GM12878 (cell line): ENCODE measurements around the gene HOXB3. TPM values are rescaled to one million over a fixed set of nuclear protein-coding genes. Genes with fewer than 3 reads are reported as not detected.

Experiments
- ATAC-seq: fragments of 200-7000 bp; cut with Tn5 transposase; 3 replicates; pipeline ENCODE4 v1.9.1; 2020; ENCODE audit warnings: mild to moderate bottlenecking, moderate library complexity
- BruUV-seq: library from RNA; stranded (reverse); fragments of 400-500 nt; replicated peaks from 2 replicates; lab custom pipeline; 2021; lab: Mats Ljungman, UMichigan
- CTCF ChIA-PET: fragments of 300-600 bp; sonication (Branson Sonifier 250); formaldehyde crosslinking; extraction: SDS; loops from one replicate; lab custom pipeline; 2021; ENCODE audit warnings: inconsistent platforms; lab: Yijun Ruan, JAX
- POLR2A ChIA-PET: fragments of 350-600 bp; formaldehyde crosslinking; extraction: SDS; loops from one replicate; lab custom pipeline; 2021; ENCODE audit warnings: inconsistent platforms; lab: Charles Lee
- RAD21 ChIA-PET: fragments of 300-600 bp; sonication (Branson Sonifier 250); formaldehyde crosslinking; loops from one replicate; lab custom pipeline; 2023; ENCODE audit warnings: antibody characterized with exemption; ENCODE audit not compliant: unreplicated experiment; lab: Charles Lee
- SMC1A ChIA-PET: fragments of 300-600 bp; sonication (Branson Sonifier 250); formaldehyde crosslinking; loops from one replicate; lab custom pipeline; 2023; ENCODE audit not compliant: unreplicated experiment, uncharacterized antibody; lab: Charles Lee
- DNase-seq: peaks from one replicate; pipeline ENCODE4 v3.0.0-alpha.2; 2011; ENCODE audit warnings: low read depth, low spot score
- FAIRE-seq: peaks from 3 replicates; lab custom pipeline; 2011; peaks lifted over from hg19 to GRCh38; lab: Jason Lieb, UNC
- H2AFZ ChIP-seq: 2 replicates; pipeline ENCODE4 v1.6.0; 2011; ENCODE audit warnings: low read depth, low read length, control low read depth; ENCODE audit not compliant: control insufficient read depth
- H3K27ac ChIP-seq: 2 replicates; pipeline ENCODE4 v1.5.1; 2011; ENCODE audit warnings: control low read depth; ENCODE audit not compliant: control insufficient read depth, insufficient read depth
- H3K27me3 ChIP-seq, 2 experiments: replicated peaks in 1 of 2; 2 replicates each; pipeline versions ENCODE4 v1.6.0 to v1.6.1; 2011; ENCODE audit warnings: low read length in 1 of 2; ENCODE audit not compliant: control insufficient read depth in 2 of 2, insufficient read depth in 2 of 2
- H3K36me3 ChIP-seq, 2 experiments: 2 replicates each; pipeline ENCODE4 v1.5.1; 2011; ENCODE audit warnings: low read length in 1 of 2; ENCODE audit not compliant: control insufficient read depth in 2 of 2, insufficient read depth in 2 of 2
- H3K4me1 ChIP-seq: 2 replicates; pipeline ENCODE4 v1.6.1; 2011; ENCODE audit warnings: mild to moderate bottlenecking, low read length, moderate library complexity, mixed read lengths; ENCODE audit not compliant: control insufficient read depth, insufficient read depth
- H3K4me2 ChIP-seq: 2 replicates; pipeline ENCODE4 v1.6.0; 2011; ENCODE audit warnings: control low read depth; ENCODE audit not compliant: control insufficient read depth, insufficient read depth
- H3K4me3 ChIP-seq: fragments of 200-600 bp; sonication (generic); 2 replicates; pipeline ENCODE4 v1.5.1; 2016
- H3K79me2 ChIP-seq: 2 replicates; pipeline ENCODE4 v1.6.0; 2011; ENCODE audit warnings: low read length; ENCODE audit not compliant: control insufficient read depth, insufficient read depth
- H3K9ac ChIP-seq: 2 replicates; pipeline ENCODE4 v1.8.0; 2011; ENCODE audit warnings: low read length, control low read depth, mixed read lengths; ENCODE audit not compliant: control insufficient read depth, insufficient read depth
- H3K9me3 ChIP-seq: replicated peaks from 3 replicates; pipeline ENCODE4 v1.5.1; 2011; ENCODE audit warnings: mild to moderate bottlenecking, low read length; ENCODE audit not compliant: control insufficient read depth, insufficient read depth
- H4K20me1 ChIP-seq: 2 replicates; pipeline ENCODE4 v1.6.0; 2011; ENCODE audit not compliant: control insufficient read depth, insufficient read depth
- DPF2 ChIP-seq: fragments of 450-650 bp; IDR thresholded peaks from 2 replicates; pipeline ENCODE4 v1.6.1; 2017; ENCODE audit warnings: mild to moderate bottlenecking
- PAX8 ChIP-seq: fragments of 450-650 bp; IDR thresholded peaks from 2 replicates; pipeline ENCODE4 v1.6.1; 2017; ENCODE audit warnings: mild to moderate bottlenecking, moderate library complexity
- POLR2AphosphoS5 ChIP-seq: IDR thresholded peaks from 2 replicates; pipeline ENCODE4 v1.6.1; 2011; ENCODE audit warnings: mild to moderate bottlenecking, low read length, inconsistent platforms
- WGBS: methylation state at CpG from one replicate; pipeline ENCODE4 v1.1.6; 2016; ENCODE audit warnings: low lambda C conversion rate; ENCODE audit not compliant: insufficient replicate concordance, insufficient coverage; ENCODE audit errors: missing lambda C conversion rate; 5-methylcytosine and 5-hydroxymethylcytosine counted together
- in situ Hi-C: fragments of 300-500 bp; cut with MboI; formaldehyde crosslinking; loops from 9 replicates; pipeline ENCODE4 v1.14.3; 2018; ENCODE audit warnings: mixed read lengths
- intact Hi-C: fragments of 100-400 bp; cut with micrococcal nuclease; formaldehyde crosslinking; loops from one replicate; pipeline ENCODE4 v1.14.2; 2022; ENCODE audit not compliant: unreplicated experiment
- polyA plus RNA-seq, 11 experiments: library from polyadenylated mRNA; depleted of rRNA in 4 of 11; unstranded in 6 of 11; stranded (reverse) in 5 of 11; fragments of >200 nt; fragmentation: Nextera tagmentation in 4 of 11; fragmentation: Illumina TruSeq in 1 of 11; extraction: Ambion mirVana in 4 of 11; extraction: Trizol in 1 of 11; gene quantifications; 1 replicate in 1 of 11; 2 replicates in 10 of 11; pipeline versions ENCODE4 v1.2.1 to v1.2.3, GENCODE V29; 2011 to 2016; ENCODE audit warnings: inconsistent platforms in 2 of 11, missing spikeins in 2 of 11, low read depth in 1 of 11
- total RNA-seq, 4 experiments: library from RNA; depleted of rRNA in 3 of 4; stranded (reverse); fragments of >200 nt in 3 of 4; fragmentation: Illumina TruSeq in 1 of 4; extraction: Trizol in 1 of 4; gene quantifications; 2 replicates each; pipeline versions ENCODE4 v1.2.1 to v1.2.3, GENCODE V29; 2013 to 2021
- TF ChIP-seq, protein P1 (sequence below): fragments of 450-650 bp; IDR thresholded peaks from 2 replicates; pipeline ENCODE4 v1.6.1; 2016; ENCODE audit warnings: mild to moderate bottlenecking
- TF ChIP-seq, protein P2 (sequence below): IDR thresholded peaks from 2 replicates; pipeline ENCODE4 v1.6.1; 2012; ENCODE audit warnings: mild to moderate bottlenecking, low read depth, low read length
- TF ChIP-seq, protein P3 (sequence below): fragments of 450-650 bp; IDR thresholded peaks from 2 replicates; pipeline ENCODE4 v1.6.1; 2016; ENCODE audit warnings: mild to moderate bottlenecking, moderate library complexity, borderline replicate concordance

The HOXB3 gene
- total and polyA plus RNA-seq, 10 of the 15 experiments (the other 5 are each of a cell fraction or from before 2014, with no cell fraction given), result 0.19 to 7.7 (median 2.9) TPM

DNA sequence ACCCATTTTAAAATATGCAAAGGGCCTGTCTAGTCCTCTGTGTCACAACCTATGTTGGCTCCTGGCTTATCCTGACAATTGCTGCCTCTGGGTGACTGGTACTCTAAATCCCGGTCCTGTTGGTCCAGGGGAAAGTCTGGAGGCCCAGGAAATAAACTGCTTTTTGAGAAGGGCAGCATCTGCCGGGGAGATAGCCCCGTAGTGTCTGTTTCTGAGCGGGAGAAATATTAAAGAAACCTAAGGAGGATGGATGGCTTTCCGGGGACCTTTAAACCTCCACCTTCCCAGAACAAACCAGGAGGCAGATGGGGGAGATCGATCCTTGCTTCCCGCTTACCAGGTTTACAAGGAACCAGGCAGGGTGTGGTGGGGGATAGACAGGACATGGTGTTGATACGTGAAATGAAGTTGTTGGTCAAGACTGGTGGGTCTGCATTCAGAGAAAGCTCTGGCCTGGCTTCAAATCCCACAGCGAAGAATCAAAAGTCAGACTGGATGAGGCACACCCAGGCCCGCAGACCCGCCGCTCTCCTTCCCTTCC lies 48.9 kb downstream of the HOXB3 start:
- H3K27ac ChIP-seq, result peak overlapping the region; percentile 49
- peak overlapping the region; percentile 77 for H3K9ac ChIP-seq
- peaks cover 12% of the 10 kb centered on the region for H3K79me2 ChIP-seq
- no peak for DNase-seq
- peak overlapping the region; percentile 31 for H3K4me2 ChIP-seq
- POLR2A ChIA-PET, result interaction anchor here (0.7 to 2.0 kb wide), 5 partner anchors 35 to 179 kb away, joined by 3 to 4 read pairs (median 3); no protein-coding TSS in a partner anchor
- no peak for ATAC-seq
- WGBS, result 62% methylated on average over 12 of the region's 12 CpGs
- no TSS peak for BruUV-seq
- TF ChIP-seq POLR2AphosphoS5 (no peak), DPF2 (0 out of 2 replicates have a peak, but pooled peaks have one; percentile 1), PAX8 (no peak)
- TF ChIP-seq, protein P1, sequence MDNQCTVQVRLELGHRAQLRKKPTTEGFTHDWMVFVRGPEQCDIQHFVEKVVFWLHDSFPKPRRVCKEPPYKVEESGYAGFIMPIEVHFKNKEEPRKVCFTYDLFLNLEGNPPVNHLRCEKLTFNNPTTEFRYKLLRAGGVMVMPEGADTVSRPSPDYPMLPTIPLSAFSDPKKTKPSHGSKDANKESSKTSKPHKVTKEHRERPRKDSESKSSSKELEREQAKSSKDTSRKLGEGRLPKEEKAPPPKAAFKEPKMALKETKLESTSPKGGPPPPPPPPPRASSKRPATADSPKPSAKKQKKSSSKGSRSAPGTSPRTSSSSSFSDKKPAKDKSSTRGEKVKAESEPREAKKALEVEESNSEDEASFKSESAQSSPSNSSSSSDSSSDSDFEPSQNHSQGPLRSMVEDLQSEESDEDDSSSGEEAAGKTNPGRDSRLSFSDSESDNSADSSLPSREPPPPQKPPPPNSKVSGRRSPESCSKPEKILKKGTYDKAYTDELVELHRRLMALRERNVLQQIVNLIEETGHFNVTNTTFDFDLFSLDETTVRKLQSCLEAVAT, result peak; percentile 99
- TF ChIP-seq, protein P2, sequence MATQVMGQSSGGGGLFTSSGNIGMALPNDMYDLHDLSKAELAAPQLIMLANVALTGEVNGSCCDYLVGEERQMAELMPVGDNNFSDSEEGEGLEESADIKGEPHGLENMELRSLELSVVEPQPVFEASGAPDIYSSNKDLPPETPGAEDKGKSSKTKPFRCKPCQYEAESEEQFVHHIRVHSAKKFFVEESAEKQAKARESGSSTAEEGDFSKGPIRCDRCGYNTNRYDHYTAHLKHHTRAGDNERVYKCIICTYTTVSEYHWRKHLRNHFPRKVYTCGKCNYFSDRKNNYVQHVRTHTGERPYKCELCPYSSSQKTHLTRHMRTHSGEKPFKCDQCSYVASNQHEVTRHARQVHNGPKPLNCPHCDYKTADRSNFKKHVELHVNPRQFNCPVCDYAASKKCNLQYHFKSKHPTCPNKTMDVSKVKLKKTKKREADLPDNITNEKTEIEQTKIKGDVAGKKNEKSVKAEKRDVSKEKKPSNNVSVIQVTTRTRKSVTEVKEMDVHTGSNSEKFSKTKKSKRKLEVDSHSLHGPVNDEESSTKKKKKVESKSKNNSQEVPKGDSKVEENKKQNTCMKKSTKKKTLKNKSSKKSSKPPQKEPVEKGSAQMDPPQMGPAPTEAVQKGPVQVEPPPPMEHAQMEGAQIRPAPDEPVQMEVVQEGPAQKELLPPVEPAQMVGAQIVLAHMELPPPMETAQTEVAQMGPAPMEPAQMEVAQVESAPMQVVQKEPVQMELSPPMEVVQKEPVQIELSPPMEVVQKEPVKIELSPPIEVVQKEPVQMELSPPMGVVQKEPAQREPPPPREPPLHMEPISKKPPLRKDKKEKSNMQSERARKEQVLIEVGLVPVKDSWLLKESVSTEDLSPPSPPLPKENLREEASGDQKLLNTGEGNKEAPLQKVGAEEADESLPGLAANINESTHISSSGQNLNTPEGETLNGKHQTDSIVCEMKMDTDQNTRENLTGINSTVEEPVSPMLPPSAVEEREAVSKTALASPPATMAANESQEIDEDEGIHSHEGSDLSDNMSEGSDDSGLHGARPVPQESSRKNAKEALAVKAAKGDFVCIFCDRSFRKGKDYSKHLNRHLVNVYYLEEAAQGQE, result no peak
- TF ChIP-seq, protein P3, sequence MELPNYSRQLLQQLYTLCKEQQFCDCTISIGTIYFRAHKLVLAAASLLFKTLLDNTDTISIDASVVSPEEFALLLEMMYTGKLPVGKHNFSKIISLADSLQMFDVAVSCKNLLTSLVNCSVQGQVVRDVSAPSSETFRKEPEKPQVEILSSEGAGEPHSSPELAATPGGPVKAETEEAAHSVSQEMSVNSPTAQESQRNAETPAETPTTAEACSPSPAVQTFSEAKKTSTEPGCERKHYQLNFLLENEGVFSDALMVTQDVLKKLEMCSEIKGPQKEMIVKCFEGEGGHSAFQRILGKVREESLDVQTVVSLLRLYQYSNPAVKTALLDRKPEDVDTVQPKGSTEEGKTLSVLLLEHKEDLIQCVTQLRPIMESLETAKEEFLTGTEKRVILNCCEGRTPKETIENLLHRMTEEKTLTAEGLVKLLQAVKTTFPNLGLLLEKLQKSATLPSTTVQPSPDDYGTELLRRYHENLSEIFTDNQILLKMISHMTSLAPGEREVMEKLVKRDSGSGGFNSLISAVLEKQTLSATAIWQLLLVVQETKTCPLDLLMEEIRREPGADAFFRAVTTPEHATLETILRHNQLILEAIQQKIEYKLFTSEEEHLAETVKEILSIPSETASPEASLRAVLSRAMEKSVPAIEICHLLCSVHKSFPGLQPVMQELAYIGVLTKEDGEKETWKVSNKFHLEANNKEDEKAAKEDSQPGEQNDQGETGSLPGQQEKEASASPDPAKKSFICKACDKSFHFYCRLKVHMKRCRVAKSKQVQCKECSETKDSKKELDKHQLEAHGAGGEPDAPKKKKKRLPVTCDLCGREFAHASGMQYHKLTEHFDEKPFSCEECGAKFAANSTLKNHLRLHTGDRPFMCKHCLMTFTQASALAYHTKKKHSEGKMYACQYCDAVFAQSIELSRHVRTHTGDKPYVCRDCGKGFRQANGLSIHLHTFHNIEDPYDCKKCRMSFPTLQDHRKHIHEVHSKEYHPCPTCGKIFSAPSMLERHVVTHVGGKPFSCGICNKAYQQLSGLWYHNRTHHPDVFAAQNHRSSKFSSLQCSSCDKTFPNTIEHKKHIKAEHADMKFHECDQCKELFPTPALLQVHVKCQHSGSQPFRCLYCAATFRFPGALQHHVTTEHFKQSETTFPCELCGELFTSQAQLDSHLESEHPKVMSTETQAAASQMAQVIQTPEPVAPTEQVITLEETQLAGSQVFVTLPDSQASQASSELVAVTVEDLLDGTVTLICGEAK, result peak; percentile 61; the same call in 1 of the 2 replicates
- CTCF ChIA-PET, result interaction anchor here (1.1 to 2.8 kb wide), 9 partner anchors 19 to 279 kb away, joined by 3 to 12 read pairs (median 4); no protein-coding TSS in a partner anchor
- H3K9me3 ChIP-seq, result no peaks in the 10 kb centered on the region
- H3K4me3 ChIP-seq, result peak overlapping the region; percentile 81; the same call in 1 of the 2 replicates
- peak; percentile 23 for FAIRE-seq
- peak overlapping the region; percentile 66 for H2AFZ ChIP-seq
- RAD21 ChIA-PET, result interaction anchor here (0.7 to 3.3 kb wide), 7 partner anchors 30 to 194 kb away, joined by 3 to 18 read pairs (median 4); no protein-coding TSS in a partner anchor
- intact Hi-C loops (loop anchor here (5.0 kb wide), 1 partner anchor 49 kb away; no protein-coding TSS in a partner anchor), in situ Hi-C loops (no loop called here)
- peaks cover 0 to 4% of the 10 kb centered on the region in 2 experiments; a peak in 1 of 4 replicates for H3K27me3 ChIP-seq
- 0 out of 2 replicates have a peak, but pooled peaks cover 3% of the 10 kb centered on the region for H3K4me1 ChIP-seq
- SMC1A ChIA-PET, result interaction anchor here (0.7 to 2.8 kb wide), 10 partner anchors 8 to 189 kb away, joined by 3 to 13 read pairs (median 4); partner anchors contain the start of gene HOXB5
- no peaks in the 10 kb centered on the region for H4K20me1 ChIP-seq
- no peaks in the 10 kb centered on the region for H3K36me3 ChIP-seq
